ENCODE data around the gene SH3BGRL3.

The SH3BGRL3 gene

DNA sequence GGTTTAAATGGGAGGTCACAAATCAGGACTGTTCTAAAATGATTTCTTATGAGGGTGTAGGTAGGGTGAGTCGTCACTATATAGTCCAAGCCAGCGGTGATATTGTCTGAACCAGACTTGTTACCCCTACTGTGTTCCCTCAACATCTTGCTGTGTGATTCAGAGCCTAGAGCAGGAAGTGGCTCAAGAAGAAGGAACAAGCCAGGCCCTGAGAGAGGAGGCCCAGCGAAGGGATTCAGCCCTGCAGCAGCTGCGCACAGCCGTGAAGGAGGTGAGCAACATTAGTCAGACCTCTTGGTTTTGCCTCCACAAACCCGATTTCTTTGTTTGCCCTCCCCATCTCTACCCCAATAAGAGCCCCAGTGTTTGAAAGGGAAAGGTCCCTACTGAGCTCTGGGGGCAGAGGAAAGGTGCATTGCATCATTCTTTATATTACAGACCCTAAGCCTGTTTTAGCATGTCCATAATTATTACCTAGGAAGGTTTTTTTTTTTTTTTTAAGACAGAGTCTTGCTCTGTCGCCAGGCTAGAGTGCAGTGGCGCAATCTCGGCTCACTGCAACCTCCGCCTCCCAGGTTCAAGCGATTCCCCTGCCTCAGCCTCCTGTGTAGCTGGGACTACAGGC lies 5.0 kb upstream of the SH3BGRL3 start:
- TF ChIP-seq ZFP30 (CRISPR knock-in tag; IDR thresholded peaks at IDR 0.05) (no peak), CREB5 (CRISPR knock-in tag; IDR thresholded peaks at IDR 0.05; ENCODE audit: low read depth) (no peak), TCF4 (CRISPR knock-in tag; IDR thresholded peaks at IDR 0.05; ENCODE audit: borderline replicate concordance) (no peak), SNAI2 (CRISPR knock-in tag; IDR thresholded peaks at IDR 0.05) (no peak), ZNF565 (CRISPR knock-in tag; conservative IDR thresholded peaks at IDR 0.05; ENCODE audit: low read depth) (no peak)
- ATAC-seq, result no peak

DNA sequence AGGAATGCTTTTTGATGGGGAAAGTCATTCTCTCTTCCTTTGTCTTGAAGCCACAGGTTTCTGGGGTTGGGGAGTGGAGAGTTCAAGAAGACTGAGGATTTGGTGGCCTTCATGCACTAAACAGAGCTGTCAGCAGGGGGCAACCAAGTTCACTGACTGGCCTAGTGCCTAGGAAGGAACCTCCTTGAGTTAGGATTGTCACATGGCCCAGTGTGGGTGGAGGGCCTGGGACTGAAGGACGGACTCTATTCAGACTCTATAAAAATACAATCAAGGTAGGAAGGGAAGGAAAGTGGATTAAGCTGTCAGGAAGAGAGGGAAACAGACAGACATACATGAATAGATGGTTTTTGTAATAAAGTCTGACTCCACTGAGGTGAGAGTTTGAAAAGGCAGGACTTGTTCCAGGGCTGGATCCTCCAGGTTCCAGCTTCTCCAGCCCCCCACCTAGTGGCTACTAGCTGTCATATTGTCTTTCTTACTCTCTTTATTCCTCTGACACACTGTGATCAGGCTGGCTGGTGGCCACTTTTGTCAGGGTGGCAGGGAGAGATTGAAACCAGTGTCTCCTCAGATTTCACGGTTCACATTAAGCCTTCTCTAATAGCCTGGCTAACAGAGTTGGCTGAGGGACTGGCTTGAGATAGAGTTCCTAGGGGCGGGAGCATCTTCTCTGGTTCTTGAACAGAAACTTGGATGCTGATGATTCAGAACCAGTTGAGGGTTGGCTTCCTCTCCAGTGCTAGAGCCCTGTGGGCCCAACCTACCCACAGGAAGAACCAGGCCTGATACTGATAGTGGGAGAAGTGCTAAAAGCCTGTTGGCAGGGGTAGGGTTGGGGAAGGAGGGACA lies 4.1 kb upstream of the SH3BGRL3 start:
- no peak for TF ChIP-seq CSDC2 (CRISPR knock-in tag; IDR thresholded peaks at IDR 0.05)
- TF ChIP-seq ARNTL (CRISPR knock-in tag; IDR thresholded peaks at IDR 0.05; ENCODE audit: borderline replicate concordance, low read depth), result no peak
- TF ChIP-seq ZC3H10 (CRISPR knock-in tag; IDR thresholded peaks at IDR 0.05), result no peak
- TF ChIP-seq ZFP30 (CRISPR knock-in tag; IDR thresholded peaks at IDR 0.05), result no peak
- TF ChIP-seq ISL1 (CRISPR knock-in tag; IDR thresholded peaks at IDR 0.05), result no peak
- TF ChIP-seq RARB (CRISPR knock-in tag; IDR thresholded peaks at IDR 0.05), result no peak
- ATAC-seq, result peak; percentile 57

DNA sequence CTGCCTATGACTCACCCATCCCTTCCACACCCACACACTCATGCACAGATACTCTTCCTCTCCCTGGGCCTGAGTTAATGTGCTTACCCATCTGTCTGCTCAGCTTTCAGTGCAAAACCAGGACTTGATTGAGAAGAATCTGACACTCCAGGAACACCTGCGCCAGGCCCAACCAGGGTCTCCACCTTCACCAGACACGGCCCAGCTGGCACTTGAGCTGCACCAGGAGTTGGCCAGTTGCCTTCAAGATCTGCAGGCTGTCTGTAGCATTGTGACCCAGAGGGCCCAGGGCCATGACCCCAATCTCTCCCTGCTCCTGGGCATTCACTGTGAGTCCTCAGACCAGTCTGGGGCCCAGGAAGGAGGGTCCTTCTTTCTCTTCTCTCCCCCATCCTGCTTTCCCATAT lies 3.5 kb upstream of the SH3BGRL3 start:
- no peak; the same call in 2 of the 3 replicates for ATAC-seq
- TF ChIP-seq, protein P1, sequence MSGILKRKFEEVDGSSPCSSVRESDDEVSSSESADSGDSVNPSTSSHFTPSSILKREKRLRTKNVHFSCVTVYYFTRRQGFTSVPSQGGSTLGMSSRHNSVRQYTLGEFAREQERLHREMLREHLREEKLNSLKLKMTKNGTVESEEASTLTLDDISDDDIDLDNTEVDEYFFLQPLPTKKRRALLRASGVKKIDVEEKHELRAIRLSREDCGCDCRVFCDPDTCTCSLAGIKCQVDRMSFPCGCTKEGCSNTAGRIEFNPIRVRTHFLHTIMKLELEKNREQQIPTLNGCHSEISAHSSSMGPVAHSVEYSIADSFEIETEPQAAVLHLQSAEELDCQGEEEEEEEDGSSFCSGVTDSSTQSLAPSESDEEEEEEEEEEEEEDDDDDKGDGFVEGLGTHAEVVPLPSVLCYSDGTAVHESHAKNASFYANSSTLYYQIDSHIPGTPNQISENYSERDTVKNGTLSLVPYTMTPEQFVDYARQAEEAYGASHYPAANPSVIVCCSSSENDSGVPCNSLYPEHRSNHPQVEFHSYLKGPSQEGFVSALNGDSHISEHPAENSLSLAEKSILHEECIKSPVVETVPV (CRISPR knock-in tag; IDR thresholded peaks at IDR 0.05), result no peak
- no peak for TF ChIP-seq TCF4 (CRISPR knock-in tag; IDR thresholded peaks at IDR 0.05; ENCODE audit: borderline replicate concordance)

DNA sequence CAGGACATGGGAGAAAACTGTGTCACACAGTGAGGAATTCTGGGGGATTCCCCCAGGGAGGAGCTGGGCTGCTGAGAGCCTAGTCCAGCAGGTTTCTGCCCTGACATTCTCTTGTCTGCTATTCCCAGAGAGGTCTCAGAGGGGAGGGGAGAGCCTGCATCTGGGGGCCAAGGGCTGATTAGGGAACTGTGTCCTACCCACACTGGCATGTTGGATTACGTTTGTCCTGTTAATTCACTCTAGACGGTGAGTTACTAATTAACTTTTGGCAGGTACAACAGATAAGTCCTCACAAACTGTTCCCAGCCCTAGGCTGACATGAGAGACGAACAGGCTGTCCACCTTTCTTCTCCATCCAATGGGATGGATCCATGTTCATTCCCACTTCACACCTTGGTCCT lies 2.6 kb upstream of the SH3BGRL3 start:
- TF ChIP-seq CREB5 (CRISPR knock-in tag; IDR thresholded peaks at IDR 0.05; ENCODE audit: low read depth), result no peak
- TF ChIP-seq OSR1 (CRISPR knock-in tag; IDR thresholded peaks at IDR 0.05), result no peak
- TF ChIP-seq GLIS3 (CRISPR knock-in tag; IDR thresholded peaks at IDR 0.05), result no peak
- TF ChIP-seq ZFP3 (CRISPR knock-in tag; IDR thresholded peaks at IDR 0.05), result no peak
- TF ChIP-seq ZC3H10 (CRISPR knock-in tag; IDR thresholded peaks at IDR 0.05), result no peak
- TF ChIP-seq BACH2 (CRISPR knock-in tag; IDR thresholded peaks at IDR 0.05; ENCODE audit: borderline replicate concordance), result no peak
- no peak for TF ChIP-seq PPARA (CRISPR knock-in tag; IDR thresholded peaks at IDR 0.05; ENCODE audit: borderline replicate concordance)
- no peak for TF ChIP-seq TCF4 (CRISPR knock-in tag; IDR thresholded peaks at IDR 0.05; ENCODE audit: borderline replicate concordance)
- TF ChIP-seq, protein P2, sequence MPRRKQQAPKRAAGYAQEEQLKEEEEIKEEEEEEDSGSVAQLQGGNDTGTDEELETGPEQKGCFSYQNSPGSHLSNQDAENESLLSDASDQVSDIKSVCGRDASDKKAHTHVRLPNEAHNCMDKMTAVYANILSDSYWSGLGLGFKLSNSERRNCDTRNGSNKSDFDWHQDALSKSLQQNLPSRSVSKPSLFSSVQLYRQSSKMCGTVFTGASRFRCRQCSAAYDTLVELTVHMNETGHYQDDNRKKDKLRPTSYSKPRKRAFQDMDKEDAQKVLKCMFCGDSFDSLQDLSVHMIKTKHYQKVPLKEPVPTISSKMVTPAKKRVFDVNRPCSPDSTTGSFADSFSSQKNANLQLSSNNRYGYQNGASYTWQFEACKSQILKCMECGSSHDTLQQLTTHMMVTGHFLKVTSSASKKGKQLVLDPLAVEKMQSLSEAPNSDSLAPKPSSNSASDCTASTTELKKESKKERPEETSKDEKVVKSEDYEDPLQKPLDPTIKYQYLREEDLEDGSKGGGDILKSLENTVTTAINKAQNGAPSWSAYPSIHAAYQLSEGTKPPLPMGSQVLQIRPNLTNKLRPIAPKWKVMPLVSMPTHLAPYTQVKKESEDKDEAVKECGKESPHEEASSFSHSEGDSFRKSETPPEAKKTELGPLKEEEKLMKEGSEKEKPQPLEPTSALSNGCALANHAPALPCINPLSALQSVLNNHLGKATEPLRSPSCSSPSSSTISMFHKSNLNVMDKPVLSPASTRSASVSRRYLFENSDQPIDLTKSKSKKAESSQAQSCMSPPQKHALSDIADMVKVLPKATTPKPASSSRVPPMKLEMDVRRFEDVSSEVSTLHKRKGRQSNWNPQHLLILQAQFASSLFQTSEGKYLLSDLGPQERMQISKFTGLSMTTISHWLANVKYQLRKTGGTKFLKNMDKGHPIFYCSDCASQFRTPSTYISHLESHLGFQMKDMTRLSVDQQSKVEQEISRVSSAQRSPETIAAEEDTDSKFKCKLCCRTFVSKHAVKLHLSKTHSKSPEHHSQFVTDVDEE (CRISPR knock-in tag; IDR thresholded peaks at IDR 0.05), result no peak
- TF ChIP-seq POU6F1 (CRISPR knock-in tag; IDR thresholded peaks at IDR 0.05; ENCODE audit: borderline replicate concordance, low read depth), result no peak
- TF ChIP-seq ZNF8 (CRISPR knock-in tag; IDR thresholded peaks at IDR 0.05), result no peak
- no peak for TF ChIP-seq CSDC2 (CRISPR knock-in tag; IDR thresholded peaks at IDR 0.05)
- TF ChIP-seq, protein P3, sequence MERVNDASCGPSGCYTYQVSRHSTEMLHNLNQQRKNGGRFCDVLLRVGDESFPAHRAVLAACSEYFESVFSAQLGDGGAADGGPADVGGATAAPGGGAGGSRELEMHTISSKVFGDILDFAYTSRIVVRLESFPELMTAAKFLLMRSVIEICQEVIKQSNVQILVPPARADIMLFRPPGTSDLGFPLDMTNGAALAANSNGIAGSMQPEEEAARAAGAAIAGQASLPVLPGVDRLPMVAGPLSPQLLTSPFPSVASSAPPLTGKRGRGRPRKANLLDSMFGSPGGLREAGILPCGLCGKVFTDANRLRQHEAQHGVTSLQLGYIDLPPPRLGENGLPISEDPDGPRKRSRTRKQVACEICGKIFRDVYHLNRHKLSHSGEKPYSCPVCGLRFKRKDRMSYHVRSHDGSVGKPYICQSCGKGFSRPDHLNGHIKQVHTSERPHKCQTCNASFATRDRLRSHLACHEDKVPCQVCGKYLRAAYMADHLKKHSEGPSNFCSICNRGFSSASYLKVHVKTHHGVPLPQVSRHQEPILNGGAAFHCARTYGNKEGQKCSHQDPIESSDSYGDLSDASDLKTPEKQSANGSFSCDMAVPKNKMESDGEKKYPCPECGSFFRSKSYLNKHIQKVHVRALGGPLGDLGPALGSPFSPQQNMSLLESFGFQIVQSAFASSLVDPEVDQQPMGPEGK (CRISPR knock-in tag; IDR thresholded peaks at IDR 0.05; ENCODE audit: borderline replicate concordance), result no peak
- no peak for TF ChIP-seq SNAI2 (CRISPR knock-in tag; IDR thresholded peaks at IDR 0.05)
- TF ChIP-seq, protein P1 (CRISPR knock-in tag; IDR thresholded peaks at IDR 0.05), result no peak
- TF ChIP-seq ARNTL (CRISPR knock-in tag; IDR thresholded peaks at IDR 0.05; ENCODE audit: borderline replicate concordance, low read depth), result no peak
- no peak for ATAC-seq
